ENCODE data around the gene TUBGCP6.

DNA sequence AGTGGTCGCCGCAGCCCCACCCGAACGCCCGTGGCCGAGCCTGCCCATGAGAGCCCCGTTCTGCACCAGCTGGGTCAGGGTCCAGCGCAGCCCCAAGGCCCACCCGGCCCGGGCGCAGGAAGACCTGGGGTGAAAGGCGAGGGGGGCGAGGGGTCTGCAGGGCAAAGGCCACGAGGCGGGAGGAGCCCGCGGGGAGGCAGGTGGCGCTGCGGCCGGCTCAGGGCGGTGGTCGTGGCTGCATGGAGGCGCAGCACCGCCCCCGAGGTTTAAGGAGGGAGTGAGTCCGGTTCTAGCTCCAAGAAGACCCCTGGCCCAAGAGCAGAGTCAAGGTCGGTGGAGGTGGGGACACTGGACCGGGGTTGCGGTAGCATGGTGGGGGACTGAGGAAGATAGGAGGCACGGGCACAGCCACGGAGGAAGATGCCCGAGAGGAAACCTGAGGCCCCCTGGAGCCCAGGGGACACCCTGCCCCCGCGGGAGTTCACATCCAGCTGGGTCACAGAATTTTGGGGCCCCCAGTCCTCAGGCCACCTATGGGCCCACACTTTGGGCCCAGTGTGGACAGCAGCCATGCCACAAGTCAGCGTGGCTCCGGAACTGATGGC is 6.8 kb upstream of the TUBGCP6 start:
- TF ChIP-seq SRF (IDR thresholded peaks at IDR 0.05; ENCODE audit: low read depth in 2 of 2, low read length in 2 of 2) = no peak
- no peak for TF ChIP-seq SP1 (IDR thresholded peaks at IDR 0.05; ENCODE audit: low read depth, low read length)
- no peak for TF ChIP-seq CTCF (IDR thresholded peaks at IDR 0.05 in 2 of 3, conservative IDR thresholded peaks at IDR 0.05 in 1 of 3; ENCODE audit: control insufficient read depth in 2 of 3, extremely low read depth in 1 of 3, insufficient read depth in 1 of 3, low read depth in 3 of 3, low read length in 3 of 3)
- no peak for TF ChIP-seq BRCA1 (IDR thresholded peaks at IDR 0.05; ENCODE audit: low read depth, low read length)
